Left lung (tissue), 10 donors: Measurements from ENCODE around the gene CLPTM1L. TPM values are rescaled to one million over a fixed set of nuclear protein-coding genes. Genes with fewer than 3 reads are reported as not detected.

Experiments used
- ATAC-seq: fragments of 200-7000 bp; cut with Tn5 transposase; one replicate; pipeline ENCODE4 v1.9.1; 2020; ENCODE audit warnings: moderate library complexity
- DNase-seq, 4 donors: peaks; one replicate each; pipeline ENCODE4 v3.0.0-alpha.2; 2013 to 2020
- H3K27ac ChIP-seq, 2 donors: fragments of 200-600 bp; sonication (generic) in 1 of 2; one replicate each; pipeline versions ENCODE4 v1.5.0 to v1.8.0; 2020 to 2021
- H3K27me3 ChIP-seq, 2 donors: fragments of 200-600 bp; sonication (generic) in 1 of 2; one replicate each; pipeline versions ENCODE4 v1.5.0 to v1.8.0; 2020 to 2021
- H3K36me3 ChIP-seq, 2 donors: fragments of 200-600 bp; sonication (generic) in 1 of 2; one replicate each; pipeline versions ENCODE4 v1.5.0 to v1.8.0; 2020 to 2021
- H3K4me1 ChIP-seq, 2 donors: fragments of 200-600 bp; one replicate each; pipeline ENCODE4 v1.8.0; 2021
- H3K4me3 ChIP-seq, 2 donors: fragments of 200-600 bp; sonication (generic) in 1 of 2; one replicate each; pipeline versions ENCODE4 v1.5.0 to v1.8.0; 2020 to 2021; ENCODE audit warnings: mild to moderate bottlenecking in 1 of 2
- H3K9me3 ChIP-seq, 2 donors: fragments of 200-600 bp; sonication (generic) in 1 of 2; one replicate each; pipeline versions ENCODE4 v1.5.0 to v1.8.0; 2020 to 2021
- intact Hi-C, 2 donors: fragments of 100-400 bp; cut with DNase I; formaldehyde crosslinking; loops; one replicate each; pipeline versions ENCODE4 v1.11.2 to v1.14.2; 2022
- polyA plus RNA-seq, 6 donors: library from polyadenylated mRNA; unstranded; fragments of 120-200 nt; gene quantifications; one replicate each; pipeline ENCODE4 v1.2.1, GENCODE V29; 2013; ENCODE audit not compliant: insufficient read length in 6 of 6
- total RNA-seq, 2 donors: library from RNA; stranded (reverse); fragmentation: NEBNext Ultra II Directional; extraction: Animal tissue kit (Norgen Biotek cat#: 25700); gene quantifications; one replicate each; pipeline ENCODE4 v1.2.1, GENCODE V29; 2021
- TF ChIP-seq, protein P1 (sequence below), 2 donors: fragments of 200-600 bp; sonication (generic) in 1 of 2; IDR thresholded peaks; one replicate each; pipeline versions ENCODE4 v1.5.0 to v1.8.0; 2021; ENCODE audit warnings: antibody characterized with exemption in 2 of 2
- donor health status: DM: no; HTN: yes; CAD: no.
- donor health status: DM: no; HTN: no; CAD: no.

Gene CLPTM1L
- total and polyA plus RNA-seq, 8 donors, result 90.4 to 171 (median 99.4) TPM

DNA sequence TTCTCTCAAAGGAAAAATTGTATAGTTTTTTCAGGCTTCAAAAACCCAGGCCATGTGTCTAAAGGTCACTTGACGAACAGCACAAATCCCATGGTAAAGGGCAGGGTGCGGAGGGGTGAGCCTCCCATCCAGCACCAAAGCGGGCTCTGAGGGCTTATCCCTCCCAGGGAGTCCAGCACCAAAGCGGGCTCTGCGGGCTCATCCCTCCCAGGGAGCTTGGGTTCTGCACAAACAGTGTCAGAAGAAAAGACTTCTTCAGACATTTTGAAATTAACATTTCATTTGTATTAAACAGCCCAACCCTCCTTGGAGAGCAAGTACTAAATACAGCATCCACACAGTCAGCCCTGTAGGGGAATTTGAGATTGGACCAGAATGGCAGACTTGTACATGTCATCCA is 43.0 kb upstream of the CLPTM1L start:
- intact Hi-C loops, result no loop called here
- DNase-seq (no peak), ATAC-seq (no peak)
- peaks cover 5 to 14% of the 10 kb centered on the region in 2 donors for H3K4me1 ChIP-seq
- no peaks in the 10 kb centered on the region for H3K36me3 ChIP-seq
- TF ChIP-seq, protein P1, sequence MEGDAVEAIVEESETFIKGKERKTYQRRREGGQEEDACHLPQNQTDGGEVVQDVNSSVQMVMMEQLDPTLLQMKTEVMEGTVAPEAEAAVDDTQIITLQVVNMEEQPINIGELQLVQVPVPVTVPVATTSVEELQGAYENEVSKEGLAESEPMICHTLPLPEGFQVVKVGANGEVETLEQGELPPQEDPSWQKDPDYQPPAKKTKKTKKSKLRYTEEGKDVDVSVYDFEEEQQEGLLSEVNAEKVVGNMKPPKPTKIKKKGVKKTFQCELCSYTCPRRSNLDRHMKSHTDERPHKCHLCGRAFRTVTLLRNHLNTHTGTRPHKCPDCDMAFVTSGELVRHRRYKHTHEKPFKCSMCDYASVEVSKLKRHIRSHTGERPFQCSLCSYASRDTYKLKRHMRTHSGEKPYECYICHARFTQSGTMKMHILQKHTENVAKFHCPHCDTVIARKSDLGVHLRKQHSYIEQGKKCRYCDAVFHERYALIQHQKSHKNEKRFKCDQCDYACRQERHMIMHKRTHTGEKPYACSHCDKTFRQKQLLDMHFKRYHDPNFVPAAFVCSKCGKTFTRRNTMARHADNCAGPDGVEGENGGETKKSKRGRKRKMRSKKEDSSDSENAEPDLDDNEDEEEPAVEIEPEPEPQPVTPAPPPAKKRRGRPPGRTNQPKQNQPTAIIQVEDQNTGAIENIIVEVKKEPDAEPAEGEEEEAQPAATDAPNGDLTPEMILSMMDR (IDR thresholded peaks at IDR 0.05), result no peak
- no peaks in the 10 kb centered on the region for H3K9me3 ChIP-seq
- H3K27ac ChIP-seq, result no peak overlapping the region
- peaks cover 0 to 56% of the 10 kb centered on the region in 2 donors for H3K27me3 ChIP-seq
- H3K4me3 ChIP-seq, result no peak overlapping the region

DNA sequence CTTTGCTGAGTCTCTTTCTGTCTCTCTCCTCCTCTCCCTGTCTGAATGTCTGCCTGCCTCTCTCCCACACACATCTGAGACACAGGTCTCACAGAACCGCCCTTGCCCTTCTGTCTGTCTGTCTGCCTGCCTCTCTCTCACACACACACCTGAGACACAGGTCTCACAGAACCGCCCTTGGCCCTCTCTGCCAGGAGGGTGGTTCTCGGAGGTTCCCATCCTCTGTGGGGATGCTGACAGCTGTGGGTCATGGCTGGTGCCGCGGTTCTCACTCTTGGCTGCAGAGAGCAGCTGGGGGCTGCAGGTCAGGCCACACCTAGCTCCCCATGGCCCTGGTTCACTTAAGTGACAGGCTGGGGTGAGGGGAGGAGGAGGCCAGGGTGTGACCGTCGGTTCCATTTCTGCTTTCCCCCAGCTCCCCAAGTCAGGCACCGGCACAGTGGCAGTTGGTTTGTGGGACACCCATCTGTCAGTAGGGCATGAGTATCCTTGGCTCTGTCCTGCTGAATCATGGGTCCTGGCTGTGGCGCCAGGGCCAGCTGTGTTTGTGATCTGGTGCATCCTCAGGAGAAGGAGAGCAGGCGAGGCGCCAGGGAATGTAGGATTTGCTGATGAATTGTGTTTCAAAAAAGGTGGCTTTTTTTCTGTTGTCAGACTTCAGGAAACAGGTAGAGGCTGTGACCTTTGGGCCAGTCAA is 42.3 kb upstream of the CLPTM1L start:
- H3K27ac ChIP-seq, result no peak overlapping the region
- DNase-seq, result no peak
- peaks cover 0 to 49% of the 10 kb centered on the region in 2 donors for H3K27me3 ChIP-seq
- peaks cover 5 to 14% of the 10 kb centered on the region in 2 donors for H3K4me1 ChIP-seq
- TF ChIP-seq, protein P1 (IDR thresholded peaks at IDR 0.05), result no peak
- H3K9me3 ChIP-seq, result no peaks in the 10 kb centered on the region
- no peak for ATAC-seq
- intact Hi-C loops, result no loop called here
- no peaks in the 10 kb centered on the region for H3K36me3 ChIP-seq
- H3K4me3 ChIP-seq, result no peak overlapping the region

DNA sequence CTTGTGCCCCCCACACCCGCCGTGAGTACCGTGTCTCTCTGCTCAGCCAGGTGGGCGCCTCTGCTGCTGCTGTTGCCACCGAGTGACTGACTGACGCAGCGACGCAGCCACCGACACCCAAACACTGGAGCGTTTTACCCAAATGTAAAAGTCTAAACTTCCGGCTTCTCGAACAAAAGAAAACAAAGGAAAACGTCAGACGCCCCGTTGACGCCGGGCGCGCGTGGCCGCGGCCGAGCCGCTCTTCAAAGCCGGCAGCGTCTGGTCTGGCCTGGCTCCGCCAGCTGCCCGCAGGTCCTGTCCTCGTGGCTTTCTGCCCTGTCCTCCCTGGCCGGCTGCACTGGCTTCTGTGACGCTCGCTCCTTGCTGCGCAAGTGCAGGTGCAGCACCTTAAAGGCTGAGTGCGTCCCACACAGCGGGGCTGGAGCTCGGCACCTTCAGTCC is 41.4 kb upstream of the CLPTM1L start:
- peak; percentile 27 to 90 (median 74) for DNase-seq
- Histone ChIP-seq H3K4me1 (peaks cover 5 to 14% of the 10 kb centered on the region in 2 donors), H3K4me3 (peak overlapping the region; percentile 54 to 64), H3K36me3 (no peaks in the 10 kb centered on the region), H3K9me3 (no peaks in the 10 kb centered on the region), H3K27me3 (peaks cover 0 to 40% of the 10 kb centered on the region in 2 donors), H3K27ac (peak overlapping the region; percentile 78 to 82)
- ATAC-seq, result peak; percentile 88
- TF ChIP-seq, protein P1 (IDR thresholded peaks at IDR 0.05), result no peak
- intact Hi-C loops, result no loop called here

DNA sequence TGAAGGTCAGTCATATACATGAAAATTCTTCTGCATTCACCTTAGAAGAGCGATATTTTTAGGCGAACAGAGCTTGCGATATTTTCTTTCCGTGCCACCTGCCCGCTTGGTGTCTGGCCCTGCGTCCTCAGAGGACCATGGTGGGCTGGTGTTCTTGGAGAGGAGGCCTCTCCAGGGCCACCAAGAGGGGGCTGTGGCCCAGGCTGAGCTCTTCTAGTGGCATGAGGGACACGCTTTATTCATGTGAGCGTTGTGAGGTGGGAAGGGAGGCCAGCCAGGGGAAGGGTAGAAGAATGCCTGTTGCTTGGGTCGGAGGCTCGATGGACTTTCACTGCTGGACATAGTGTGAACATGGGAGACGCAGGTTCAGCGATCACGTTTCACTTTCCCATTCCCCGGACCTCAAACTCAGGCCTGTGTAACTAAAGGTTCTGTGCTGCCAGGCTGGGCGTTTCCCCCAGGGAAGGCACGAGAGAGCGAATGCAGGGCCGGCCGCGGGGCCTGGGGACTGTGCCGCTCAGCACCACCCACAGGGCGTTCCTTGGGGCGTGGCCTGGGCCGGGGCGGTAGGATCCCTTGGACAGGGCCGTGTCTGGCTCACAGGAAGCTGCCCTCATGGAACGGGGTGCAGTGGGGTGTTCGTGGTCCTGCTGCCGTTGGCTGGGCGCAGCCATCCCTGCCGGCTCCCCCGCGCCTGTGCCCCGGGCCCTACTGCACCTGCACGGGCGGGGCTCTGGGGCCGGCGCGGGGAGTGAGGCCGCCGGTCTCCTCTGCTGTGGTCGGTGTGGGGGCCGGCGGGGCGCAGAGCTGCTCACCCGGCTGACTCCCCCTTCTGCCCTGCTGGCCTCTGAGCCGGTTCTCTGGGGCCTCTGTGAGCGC is 40.7 kb upstream of the CLPTM1L start:
- H3K27ac ChIP-seq, result peak overlapping the region; percentile 78 to 82

More for the DNA sequence above, 40.7 kb upstream of the CLPTM1L start:
- intact Hi-C loops, result no loop called here
- TF ChIP-seq, protein P1 (IDR thresholded peaks at IDR 0.05), result no peak
- H3K4me1 ChIP-seq, result peaks cover 5 to 18% of the 10 kb centered on the region in 2 donors
- peak; percentile 98 for ATAC-seq
- H3K36me3 ChIP-seq, result no peaks in the 10 kb centered on the region
- peak overlapping the region; percentile 54 to 64 for H3K4me3 ChIP-seq
- peak; percentile 43 to 99 (median 85) for DNase-seq
- no peaks in the 10 kb centered on the region for H3K9me3 ChIP-seq
- peaks cover 0 to 40% of the 10 kb centered on the region in 2 donors for H3K27me3 ChIP-seq
